ENCODE results near the gene MORN2. TPM values are rescaled to one million over a fixed set of nuclear protein-coding genes. Genes with fewer than 3 reads are reported as not detected.

Gene MORN2
- total RNA-seq, 1 donor from 2014 or later, result 42.9 TPM

GRCh38 chr2:38830526-38831159 lies 45.1 kb upstream of the MORN2 start:
- no peak for TF ChIP-seq EZH2 (IDR thresholded peaks at IDR 0.05)
- no peak for TF ChIP-seq CTCF (IDR thresholded peaks at IDR 0.05)
- no peak overlapping the region for H3K27ac Mint-ChIP-seq
- H3K36me3 Mint-ChIP-seq, result peaks cover 12% of the 10 kb centered on the region

GRCh38 chr2:38835015-38835601 lies 40.7 kb upstream of the MORN2 start:
- Mint-ChIP-seq H3K4me3 (no peak overlapping the region), H3K9me3 (no peaks in the 10 kb centered on the region), H3K4me1 (no peaks in the 10 kb centered on the region), H3K36me3 (peaks cover 15% of the 10 kb centered on the region), H3K27ac (no peak overlapping the region), H3K27me3 (ENCODE audit: insufficient read depth, low read depth) (no peaks in the 10 kb centered on the region)
- Histone ChIP-seq H3K9me3 (ENCODE audit: low read depth) (no peaks in the 10 kb centered on the region), H2AFZ (replicated peaks) (no peak overlapping the region), H3K9ac (no peak overlapping the region), H3K27me3 (no peaks in the 10 kb centered on the region), H3K36me3 (peaks cover 5% of the 10 kb centered on the region), H3K4me1 (no peaks in the 10 kb centered on the region), H3K4me3 (no peak overlapping the region), H4K20me1 (ENCODE audit: low read depth) (no peaks in the 10 kb centered on the region), H3K79me2 (ENCODE audit: low read depth) (no peaks in the 10 kb centered on the region), H3K27ac (no peak overlapping the region), H3K4me2 (no peak overlapping the region), H3F3A (ENCODE audit: low read depth) (no peaks in the 10 kb centered on the region)
- peak; percentile 56 for DNase-seq (ENCODE audit: low spot score)
- no peak for TF ChIP-seq EZH2phosphoT487 (IDR thresholded peaks at IDR 0.05)
- TF ChIP-seq CTCF (IDR thresholded peaks at IDR 0.05), result peak; percentile 68
- no peak for TF ChIP-seq EZH2 (IDR thresholded peaks at IDR 0.05)

More at GRCh38 chr2:38830526-38831159, 45.1 kb upstream of the MORN2 start:
- Histone ChIP-seq H3F3A (ENCODE audit: low read depth) (no peaks in the 10 kb centered on the region), H2AFZ (replicated peaks) (no peak overlapping the region), H3K27ac (no peak overlapping the region), H3K4me2 (no peak overlapping the region), H3K4me3 (no peak overlapping the region), H3K9me3 (ENCODE audit: low read depth) (no peaks in the 10 kb centered on the region), H4K20me1 (ENCODE audit: low read depth) (no peaks in the 10 kb centered on the region), H3K27me3 (no peaks in the 10 kb centered on the region), H3K79me2 (ENCODE audit: low read depth) (no peaks in the 10 kb centered on the region), H3K9ac (no peak overlapping the region), H3K4me1 (no peaks in the 10 kb centered on the region), H3K36me3 (peaks cover 7% of the 10 kb centered on the region)
- no peak for DNase-seq (ENCODE audit: low spot score)
- Mint-ChIP-seq H3K27me3 (ENCODE audit: insufficient read depth, low read depth) (no peaks in the 10 kb centered on the region), H3K4me1 (no peaks in the 10 kb centered on the region), H3K4me3 (no peak overlapping the region), H3K9me3 (no peaks in the 10 kb centered on the region)

GRCh38 chr2:38835990-38836389 lies 39.8 kb upstream of the MORN2 start:
- Histone ChIP-seq H3K4me3 (no peak overlapping the region), H3K9ac (no peak overlapping the region), H3K4me2 (no peak overlapping the region), H2AFZ (replicated peaks) (no peak overlapping the region), H3K4me1 (no peaks in the 10 kb centered on the region), H3K9me3 (ENCODE audit: low read depth) (no peaks in the 10 kb centered on the region), H3K27me3 (no peaks in the 10 kb centered on the region), H3K27ac (no peak overlapping the region), H4K20me1 (ENCODE audit: low read depth) (no peaks in the 10 kb centered on the region), H3F3A (ENCODE audit: low read depth) (no peaks in the 10 kb centered on the region), H3K36me3 (peaks cover 5% of the 10 kb centered on the region), H3K79me2 (ENCODE audit: low read depth) (no peaks in the 10 kb centered on the region)
- no peaks in the 10 kb centered on the region for H3K27me3 Mint-ChIP-seq (ENCODE audit: insufficient read depth, low read depth)
- H3K27ac Mint-ChIP-seq, result no peak overlapping the region
- peaks cover 15% of the 10 kb centered on the region for H3K36me3 Mint-ChIP-seq
- no peaks in the 10 kb centered on the region for H3K9me3 Mint-ChIP-seq
- TF ChIP-seq CTCF (IDR thresholded peaks at IDR 0.05) (no peak), EZH2phosphoT487 (IDR thresholded peaks at IDR 0.05) (no peak), EZH2 (IDR thresholded peaks at IDR 0.05) (no peak)
- no peak overlapping the region for H3K4me3 Mint-ChIP-seq
- DNase-seq (ENCODE audit: low spot score), result no peak
- H3K4me1 Mint-ChIP-seq, result no peaks in the 10 kb centered on the region
